Activated T-cell treated with anti-CD3 and anti-CD28 coated beads, Interleukin-2, amount 50 U/mL, for 1 hour (primary cell): ENCODE data around the gene ISG20.

ENCODE experiments used
- DNase-seq: peaks from one replicate; pipeline ENCODE4 v3.0.0-alpha.2; 2020

The ISG20 gene

DNA sequence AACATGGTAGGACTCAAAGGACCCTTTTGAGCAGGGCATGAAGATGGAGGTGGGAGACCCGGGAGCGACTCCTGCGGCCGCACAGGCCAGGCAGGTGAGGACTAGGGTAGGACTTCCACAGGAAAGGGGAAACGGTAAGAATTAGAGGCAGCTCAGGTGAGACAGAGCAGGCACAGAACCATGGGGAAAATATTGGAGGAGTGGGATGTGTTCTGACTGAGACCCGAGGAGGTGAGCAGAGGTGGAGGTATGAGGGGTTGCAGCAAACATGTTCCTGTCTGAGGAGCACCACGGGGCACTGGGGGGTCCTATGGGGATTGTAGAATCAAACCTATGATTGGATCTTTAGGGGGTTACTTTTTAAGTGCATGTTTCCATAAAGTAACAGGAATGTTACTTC, 1.4 kb upstream of the ISG20 start:
- no peak for DNase-seq

DNA sequence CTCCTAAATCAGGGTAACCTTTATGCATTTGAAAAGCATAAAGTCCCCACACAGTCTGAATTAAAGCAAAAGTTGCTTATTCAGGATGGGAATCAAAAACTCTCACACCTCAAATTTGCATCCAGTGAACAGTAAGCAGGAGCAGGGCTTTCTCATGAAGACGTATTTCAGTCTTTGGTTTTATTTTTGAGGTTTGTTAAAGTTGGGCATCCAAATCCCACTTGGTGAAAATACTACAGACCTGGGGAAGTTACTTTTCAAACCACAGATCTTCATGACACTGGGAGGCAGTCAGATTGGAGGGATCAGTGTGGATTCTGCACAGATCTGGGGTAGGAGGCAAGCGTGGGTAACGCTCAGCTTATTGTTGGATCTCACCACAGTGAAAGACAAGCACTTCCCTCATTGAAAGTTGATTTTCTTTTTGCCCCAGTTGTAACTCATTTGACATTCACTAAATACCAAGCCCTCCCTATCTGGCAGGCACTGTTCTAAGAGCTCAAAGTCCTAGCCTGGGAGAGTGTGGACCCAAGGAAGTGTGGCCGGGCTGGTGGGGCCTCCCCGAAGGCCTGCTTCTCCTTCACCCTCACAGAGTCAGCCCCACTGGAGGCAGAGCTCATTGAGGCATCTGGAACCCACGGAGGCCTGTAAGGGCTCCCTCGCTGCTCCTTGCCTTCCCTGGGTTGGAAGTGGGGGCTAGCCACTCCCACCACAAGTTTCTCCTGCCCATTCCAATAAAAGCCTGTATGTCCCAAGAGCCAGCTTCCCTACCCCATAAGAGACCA, 783 bp upstream of the ISG20 start:
- DNase-seq, result no peak

DNA sequence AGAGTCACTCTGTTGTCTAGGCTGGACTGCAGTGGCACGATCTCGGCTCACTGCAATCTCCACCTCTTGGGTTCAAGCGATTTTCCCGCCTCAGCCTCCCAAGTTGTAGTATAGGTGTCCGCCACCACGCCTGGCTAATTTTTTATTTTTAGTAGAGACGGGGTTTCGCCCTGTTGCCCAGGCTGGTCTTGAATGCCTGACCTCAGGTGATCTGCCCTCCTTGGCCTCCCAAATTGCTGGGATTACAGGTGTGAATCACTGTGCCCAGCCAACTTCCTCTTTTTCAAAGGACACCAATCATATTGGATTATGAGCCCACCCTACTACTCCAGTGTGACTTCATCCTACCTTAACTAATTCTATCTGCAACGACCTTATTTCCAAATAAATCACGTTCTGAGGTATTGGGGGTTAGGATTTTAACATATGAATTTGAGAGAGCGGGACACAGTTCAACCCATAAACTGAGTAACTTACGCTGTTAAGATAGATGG, 3.2 kb downstream of the ISG20 start:
- DNase-seq, result no peak

DNA sequence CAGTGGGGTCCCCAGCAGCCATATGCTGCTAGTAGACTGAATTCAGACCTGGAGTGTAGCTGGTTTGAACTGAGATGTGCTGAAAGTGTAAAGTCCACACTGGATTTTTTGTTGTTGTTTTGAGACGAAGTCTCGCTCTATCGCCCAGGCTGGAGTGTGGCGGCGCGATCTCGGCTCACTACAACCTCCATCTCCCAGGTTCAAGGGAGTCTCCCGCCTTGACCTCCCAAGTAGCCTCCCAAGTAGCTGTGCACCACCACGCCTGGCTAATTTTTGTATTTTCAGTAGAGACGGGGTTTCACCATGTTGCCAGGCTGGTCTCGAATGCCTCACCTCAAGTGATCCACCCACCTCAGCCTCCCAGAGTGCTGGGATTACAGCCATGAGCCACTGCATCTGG, 3.7 kb downstream of the ISG20 start:
- peak; percentile 18 for DNase-seq

DNA sequence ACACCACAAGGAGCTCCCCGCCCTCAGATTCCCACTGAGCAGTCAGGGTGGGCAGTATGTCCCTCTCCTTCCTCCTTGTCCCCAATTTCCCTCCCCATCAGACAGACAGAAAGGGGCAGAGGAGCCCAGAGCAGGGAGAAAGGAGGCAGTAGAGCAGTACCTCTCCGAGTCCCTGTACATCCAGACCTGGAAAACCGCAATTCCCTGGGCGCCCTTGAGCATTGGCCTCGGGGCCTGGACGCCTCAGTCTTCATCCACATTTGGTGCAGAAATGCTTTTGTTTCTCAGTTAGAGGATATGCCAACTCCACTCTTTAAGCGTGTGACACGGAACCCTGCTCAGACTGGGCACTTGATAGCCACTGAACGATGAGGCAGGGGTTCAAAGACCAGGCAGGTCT, 5.9 kb downstream of the ISG20 start:
- DNase-seq, result peak; percentile 16

DNA sequence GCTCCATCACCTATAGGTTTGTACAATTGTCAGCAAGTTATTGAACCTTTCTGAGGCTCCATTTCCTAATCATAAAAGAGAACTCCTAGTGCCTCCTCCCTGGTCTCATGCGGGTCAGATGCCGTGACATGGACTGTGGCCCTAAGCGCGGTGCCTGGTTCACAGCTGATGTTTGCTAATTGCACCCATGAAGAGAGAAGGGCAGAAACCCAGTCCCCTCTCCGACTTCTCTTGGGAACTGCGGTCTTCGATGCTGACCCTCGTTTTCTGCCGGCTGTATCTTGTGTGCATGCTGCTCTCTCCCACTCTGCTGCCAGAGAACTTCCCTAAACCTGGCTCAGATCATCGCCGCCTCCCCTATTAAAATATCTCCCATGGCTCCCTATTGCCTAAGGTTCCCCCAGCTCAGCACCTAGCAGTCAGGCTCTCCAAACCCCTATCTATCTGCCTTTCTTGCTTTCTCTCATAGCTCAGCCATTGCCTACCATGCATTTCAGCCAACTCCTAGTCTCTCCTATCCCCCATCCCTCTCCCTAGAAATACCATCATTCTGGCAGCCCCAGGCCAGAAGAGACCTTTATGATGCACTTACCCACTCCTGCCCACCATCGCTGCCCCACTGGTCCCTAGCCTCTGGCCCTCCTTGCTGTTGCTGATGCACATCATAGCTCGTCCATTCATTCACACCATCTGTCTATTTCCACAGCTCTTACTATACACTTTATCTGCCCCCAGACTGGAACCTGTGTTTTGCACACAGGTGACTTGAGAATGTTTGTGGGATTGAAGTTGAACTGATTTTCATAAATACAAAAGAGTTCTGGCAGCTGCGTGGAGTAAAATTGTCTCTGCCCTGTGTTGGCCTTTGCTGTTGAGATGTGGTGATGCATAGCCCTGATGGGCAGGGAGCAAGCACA, 6.6 kb downstream of the ISG20 start:
- DNase-seq, result peak; percentile 14

DNA sequence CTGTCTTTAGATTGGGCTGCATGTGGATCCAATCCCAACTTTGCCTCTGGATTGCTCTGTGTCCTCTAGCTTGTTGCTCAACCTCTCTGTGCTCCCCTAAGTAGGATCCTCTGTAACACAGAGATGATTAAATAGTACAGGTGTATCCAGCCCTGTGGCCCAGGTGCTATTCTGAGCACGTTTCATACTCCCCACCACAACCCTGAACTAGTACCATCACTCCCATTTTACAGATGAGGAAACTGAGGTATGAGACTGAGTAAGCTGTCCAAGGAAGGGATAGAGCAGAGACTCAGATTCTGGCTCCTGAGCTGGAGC, 7.2 kb downstream of the ISG20 start:
- no peak for DNase-seq

DNA sequence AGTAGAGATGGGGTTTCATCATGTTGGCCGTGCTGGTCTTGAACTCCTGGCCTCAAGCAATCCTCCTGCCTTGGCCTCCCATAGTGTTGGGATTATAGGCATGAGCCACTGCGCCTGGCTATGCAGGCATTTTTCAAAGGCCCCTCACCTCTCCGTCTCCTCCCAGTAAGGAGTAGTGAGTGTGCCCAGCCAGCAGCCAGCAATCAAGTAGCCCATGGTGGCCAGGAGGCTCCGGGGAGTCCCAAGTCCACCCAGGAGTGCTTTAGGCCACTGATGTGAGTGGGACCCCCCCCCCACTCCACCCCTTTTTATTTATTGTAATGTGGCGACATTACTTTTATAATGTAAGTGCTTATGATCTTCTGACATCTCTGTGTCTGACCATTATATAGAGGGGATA, 8.1 kb downstream of the ISG20 start:
- no peak for DNase-seq

DNA sequence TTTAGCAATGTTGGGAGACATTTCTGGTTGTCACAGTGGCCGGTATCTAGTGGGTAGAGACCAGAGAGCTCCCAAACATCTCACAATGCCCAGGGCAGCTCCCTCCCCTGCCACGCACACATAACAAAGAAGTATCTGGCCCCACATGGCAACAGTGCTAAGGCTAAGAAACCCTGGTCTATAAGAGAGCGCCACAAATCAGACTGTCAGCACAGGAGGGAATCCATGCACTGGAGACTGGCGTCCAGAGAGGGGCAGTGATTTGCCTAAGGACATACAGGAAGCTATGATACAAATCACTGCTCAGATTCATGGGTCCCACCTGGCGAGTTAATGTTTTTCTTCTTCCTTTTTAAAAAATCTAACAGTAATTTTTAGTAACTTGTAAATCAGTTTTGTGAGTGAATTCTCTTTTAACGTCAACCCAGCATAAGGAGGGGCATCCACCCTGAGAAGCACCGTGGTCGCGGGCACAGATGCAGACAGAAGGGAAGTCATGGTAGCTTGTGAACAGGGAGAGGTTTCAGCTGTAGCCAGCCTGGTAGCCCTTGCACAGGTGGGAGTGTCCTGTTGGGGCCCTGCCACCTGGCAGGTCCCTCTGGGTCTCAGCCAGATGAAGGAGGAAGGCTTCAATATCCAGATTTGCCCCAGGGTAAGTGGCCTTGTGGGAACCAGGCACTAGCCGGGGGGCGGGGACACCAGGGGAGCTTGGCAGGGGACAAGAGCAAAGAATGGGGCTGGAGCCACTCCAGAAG, 8.7 kb downstream of the ISG20 start:
- DNase-seq, result peak; percentile 21

DNA sequence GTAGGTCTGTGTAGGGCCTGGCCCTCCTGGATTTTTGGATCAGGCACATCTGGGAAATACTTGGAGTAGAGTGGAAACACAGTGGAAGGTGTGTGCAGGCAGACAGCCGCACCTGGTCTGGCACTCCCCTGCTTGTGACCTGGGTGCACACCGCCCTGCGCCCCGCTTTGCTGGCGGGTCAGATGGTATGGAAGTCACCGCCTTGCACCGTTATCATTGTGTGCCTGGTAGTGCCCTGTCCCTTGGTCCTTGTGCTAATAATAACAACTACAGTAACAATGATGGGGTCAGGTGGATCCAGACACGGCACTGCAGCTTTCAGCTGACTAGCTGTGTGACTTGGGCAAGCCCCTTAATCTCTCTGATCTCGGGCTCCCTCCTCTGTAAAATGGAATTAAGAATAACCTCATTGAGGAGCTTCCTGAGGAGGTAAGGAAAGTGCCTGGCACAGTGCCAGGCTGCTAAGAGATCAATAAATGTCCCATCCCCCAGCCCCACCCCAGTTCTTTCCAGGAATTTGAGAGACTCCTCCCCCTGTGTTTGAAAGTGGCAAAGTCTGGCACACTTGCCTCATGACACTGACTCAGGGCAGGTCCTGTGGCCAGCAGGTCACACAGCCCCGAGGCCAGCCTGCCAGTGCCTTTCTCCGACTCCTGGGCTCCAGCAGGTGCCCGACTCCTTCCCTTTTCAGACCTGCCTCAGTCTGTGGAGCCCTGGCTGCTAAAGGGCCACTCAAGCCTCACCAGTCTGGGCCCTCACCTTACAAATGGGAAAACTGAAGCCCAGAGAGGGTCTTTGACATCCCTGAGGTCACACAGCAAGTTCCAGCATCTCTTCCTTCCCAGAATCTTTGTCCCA, 9.8 kb downstream of the ISG20 start:
- DNase-seq, result peak; percentile 60

DNA sequence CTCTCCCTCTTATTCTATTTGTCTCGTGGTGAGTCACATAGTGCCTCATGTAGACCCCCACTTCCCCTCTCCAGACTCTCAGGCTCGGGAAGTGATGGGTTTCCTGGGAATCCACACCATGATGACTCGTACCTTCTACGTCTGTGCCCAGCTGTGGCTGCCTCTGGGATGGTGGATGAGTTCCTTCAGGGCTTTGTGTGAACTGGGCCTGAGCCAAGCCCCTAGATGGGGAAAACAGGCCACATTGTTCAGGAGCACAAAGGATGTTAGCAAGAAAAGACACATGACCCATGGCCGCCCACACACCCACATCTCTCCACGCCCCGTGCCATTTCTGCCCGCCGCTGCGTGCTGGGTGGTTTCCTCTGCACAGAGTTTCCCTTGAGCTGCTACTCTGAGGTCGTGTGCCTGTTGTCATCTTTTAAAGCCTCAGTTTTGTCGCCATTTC, 10.5 kb downstream of the ISG20 start:
- DNase-seq, result peak; percentile 70

DNA sequence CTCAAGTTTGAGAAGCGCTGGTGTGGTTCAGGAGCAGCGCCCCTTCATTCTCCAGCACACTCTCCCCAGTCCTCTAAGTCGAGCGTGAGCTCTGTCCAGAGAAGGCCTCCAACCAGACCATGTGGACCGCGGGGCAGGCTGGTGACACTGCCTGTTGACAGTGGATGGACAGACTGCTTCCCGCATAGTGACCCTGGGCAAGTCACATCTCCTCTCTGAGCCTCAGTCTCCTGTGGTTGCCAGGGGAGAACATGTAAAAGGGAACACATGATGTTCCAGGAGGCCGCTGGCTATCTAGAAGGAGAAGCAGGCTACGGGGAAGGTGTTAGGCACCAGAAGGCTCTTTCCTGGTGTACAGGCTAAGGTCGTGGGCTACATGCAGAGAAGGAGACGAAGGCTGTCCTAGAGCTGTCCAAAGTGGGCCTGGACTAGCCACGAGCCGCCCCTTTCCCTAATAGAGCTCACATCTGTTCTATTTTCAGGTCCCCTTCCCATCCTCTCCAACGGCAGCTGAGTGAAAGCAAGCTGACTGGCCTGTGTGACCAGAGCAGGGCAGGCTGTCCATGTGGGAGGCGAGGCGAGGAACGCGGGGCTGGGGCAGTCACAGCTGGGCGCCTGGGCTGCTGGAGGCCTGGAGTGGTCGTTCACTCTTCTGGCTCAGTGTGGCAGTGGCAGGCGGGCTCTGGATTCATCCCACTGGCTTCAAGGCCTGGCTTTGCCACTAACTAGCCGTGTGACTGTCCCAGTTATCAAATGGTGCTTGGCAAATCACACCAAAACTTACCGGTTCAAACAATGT, 11.1 kb downstream of the ISG20 start:
- DNase-seq, result no peak

DNA sequence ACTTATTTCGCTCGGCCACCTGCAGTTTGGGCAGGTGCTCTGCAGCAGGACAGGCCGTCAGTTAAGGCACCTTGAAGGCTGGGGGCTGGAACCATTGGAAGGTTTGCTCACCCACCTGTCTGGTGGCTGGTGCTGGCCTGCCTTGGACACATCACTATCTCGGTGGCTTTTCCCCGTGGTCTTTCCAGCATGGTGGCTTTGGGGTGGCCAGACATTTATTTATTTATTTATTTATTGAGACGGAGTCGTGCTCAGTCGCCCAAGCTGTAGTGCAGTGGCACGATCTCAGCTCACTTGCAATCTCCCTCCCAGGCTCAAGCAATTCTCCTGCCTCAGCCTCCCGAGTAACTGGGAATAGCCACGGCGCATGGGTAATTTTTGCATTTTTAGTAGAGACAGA, 11.7 kb downstream of the ISG20 start:
- DNase-seq, result no peak

DNA sequence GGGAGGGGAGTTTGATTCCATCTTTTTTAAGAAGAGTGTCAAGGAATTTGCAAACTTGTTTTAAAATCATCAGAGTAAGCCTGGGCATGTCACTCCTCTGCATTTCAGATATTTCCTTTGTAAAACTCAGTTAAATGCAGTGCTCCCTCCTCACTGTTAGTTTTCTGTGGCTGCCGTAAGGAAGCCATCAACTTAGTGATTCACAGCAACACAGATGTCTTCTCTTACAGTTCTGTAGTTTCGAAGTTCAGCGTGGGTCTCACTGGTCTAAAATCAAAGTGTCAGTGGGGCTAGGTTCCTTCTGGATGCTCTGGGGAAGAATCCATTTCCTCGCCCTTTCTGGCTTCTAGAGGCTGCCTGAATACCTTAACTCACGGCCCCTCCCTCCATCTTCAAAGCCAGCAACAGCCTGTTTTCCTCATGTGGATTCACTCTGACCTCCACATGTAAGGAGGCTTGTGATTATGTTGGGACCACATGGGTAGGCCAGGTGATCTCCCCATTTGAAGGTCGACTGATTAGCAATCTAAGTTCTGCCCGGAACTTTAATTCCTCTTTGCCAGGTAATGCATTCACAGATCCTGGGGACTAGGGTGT, 12.4 kb downstream of the ISG20 start:
- no peak for DNase-seq

DNA sequence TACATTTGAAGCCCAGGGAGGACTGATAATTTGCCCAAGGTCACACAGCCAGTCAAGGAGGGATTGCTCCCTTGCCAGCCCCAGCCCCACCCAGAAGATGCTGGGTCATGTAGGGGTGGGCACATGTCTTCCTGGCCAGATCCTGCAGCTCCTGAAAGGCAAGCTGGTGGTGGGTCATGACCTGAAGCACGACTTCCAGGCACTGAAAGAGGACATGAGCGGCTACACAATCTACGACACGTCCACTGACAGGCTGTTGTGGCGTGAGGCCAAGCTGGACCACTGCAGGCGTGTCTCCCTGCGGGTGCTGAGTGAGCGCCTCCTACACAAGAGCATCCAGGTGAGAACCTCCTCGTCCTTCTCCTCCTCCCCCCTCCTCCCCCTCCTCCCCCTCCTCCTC, 13.2 kb downstream of the ISG20 start:
- no peak for DNase-seq

DNA sequence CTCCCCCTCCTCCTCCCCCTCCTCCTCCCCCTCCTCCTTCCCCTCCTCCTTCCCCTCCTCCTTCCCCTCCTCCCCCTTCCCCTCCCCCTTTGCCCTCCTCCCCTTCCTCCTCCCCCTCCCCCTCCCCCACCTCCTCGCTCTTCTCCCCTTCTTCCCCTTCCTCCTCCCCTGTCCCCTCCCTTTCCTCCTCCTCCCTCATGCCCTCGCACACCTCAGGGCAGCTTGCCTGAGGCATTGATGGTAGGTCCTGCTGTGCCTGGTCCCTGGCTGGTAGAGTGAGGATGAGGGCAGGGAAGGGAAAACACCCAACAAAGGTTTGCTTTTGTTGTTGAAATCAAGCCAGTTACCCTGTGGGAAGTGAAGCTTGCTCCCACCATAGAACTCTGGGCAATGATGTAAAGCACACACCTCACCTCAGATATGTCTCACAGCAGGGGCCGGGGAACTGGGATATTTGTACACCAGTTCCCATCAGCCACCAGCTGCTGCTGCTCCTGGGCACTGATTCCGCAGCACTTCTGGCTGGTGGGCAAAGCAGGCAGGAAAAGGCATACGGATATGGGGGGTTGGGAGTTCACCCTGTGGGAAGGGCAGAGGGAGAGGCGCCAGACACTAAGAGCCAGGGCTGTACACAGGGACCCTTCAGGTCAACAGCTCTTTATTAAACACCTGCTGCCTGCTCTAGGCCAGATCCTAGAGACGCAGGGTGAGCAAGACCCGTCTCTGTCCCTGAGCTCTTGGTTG, 13.8 kb downstream of the ISG20 start:
- DNase-seq, result no peak

DNA sequence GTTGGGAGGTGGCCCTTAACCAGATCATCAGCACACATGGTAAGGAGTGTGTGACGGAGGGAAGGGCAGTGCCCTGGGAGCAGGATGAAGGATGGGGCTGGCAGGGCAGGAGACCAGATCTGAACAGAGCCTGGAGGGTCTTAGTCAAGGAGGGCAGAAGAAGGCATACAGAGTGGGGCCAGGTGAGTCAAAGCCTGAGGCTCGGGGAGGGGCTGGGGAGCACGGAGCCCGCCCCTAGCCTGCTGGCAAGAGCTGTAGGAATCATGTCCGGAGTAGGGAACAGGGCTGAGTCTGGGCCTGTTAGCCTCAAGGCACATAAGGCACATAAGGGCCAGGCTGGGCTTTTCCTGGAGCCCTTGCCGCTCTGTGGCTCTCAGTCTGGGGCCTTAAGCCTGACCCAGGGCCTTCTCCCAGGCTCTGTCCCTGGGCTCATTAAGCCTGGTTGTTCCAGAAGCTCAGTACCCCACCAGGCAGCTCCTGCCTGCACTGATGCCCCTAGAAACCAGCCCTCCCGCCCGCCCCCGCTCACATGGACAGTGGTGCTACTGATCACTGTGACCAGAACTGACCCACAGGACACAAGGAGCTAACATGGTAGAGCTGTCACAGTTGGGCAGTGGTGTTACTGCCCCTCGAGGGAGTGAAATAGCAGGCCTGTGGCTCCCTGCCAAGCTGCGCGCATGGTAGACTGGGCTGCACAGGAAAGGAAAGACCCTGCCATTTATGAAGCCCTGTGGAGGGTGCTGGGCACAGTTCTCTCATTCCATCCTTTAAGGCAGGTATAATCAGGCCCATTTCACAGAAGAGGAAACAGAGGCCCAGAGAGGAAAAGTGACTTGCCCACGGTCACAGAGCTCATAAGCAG, 14.6 kb downstream of the ISG20 start:
- DNase-seq, result no peak

DNA sequence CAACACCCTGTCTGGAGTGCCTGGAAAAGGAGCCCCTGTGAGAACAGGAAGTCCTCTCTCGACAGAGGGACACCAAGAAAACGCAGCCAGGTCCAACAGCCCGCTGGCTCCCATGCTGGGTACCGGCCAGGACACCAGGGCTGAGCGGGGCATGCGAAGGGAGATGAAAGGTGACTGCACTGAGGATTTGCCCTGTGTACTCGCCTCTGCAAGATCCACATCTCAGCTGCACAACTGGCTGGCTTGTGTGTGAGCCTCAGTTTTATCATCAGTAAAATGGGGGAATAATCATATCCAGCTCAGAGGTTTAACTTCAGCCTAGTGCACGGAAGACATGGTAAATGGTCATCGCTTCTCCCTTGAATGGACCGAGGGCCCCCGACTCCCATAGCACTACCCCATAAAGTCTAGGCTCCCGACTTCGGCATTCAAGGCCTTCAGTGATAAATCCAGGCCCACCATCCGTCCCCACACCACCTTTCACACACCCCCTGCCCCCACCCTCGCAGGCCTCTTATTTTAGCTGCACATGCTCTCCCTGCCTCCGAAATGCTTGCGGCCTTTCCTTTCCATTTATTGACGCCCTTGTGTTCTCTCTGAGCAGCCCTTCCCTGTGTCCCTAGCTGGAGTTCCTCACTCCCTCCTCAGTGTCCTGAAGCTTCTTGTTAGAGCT, 15.8 kb downstream of the ISG20 start:
- DNase-seq, result no peak

DNA sequence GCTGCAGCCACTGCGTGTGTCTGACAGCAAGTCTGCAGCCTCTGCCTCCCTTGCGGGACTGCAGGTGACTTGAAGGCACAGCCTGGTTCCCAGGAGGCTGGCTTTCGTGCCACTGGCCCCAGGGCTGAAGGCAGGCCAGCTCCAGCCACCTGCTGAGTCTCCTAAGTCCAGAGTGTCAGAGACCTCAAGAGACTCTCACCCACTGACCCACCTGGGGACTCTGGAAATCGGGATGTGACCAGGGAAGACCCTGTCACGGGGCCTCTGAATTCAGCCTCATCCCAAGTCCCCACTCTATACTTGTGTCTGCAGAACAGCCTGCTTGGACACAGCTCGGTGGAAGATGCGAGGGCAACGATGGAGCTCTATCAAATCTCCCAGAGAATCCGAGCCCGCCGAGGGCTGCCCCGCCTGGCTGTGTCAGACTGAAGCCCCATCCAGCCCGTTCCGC, 16.3 kb downstream of the ISG20 start:
- no peak for DNase-seq
